ENCODE measurements around the gene TET3.

The TET3 gene

DNA sequence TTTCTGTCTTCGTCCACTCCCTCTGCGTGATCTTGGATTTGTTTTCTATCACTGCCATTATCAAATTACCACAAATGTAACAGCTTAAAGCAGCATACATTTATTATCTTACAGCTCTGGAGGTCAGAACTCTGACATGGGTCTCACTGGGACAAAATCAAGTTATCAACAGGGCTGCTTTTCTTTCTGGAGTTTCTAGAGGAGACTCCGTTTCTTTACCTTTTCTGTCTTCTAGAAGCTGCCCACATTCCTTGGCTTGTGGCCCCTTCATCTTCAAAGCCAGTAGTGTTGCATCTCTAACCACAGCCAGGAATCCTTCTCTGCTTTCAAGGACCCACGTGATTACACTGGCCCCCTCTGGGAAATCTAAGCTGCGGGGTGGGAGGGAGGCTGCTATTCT lies 21.9 kb upstream of the TET3 start:
- no peak overlapping the region for H3K4me3 ChIP-seq (ENCODE audit: severe bottlenecking)
- ATAC-seq (ENCODE audit: low read depth) (no peak), DNase-seq (ENCODE audit: low spot score) (no peak)
- no peaks in the 10 kb centered on the region for H3K4me1 ChIP-seq (ENCODE audit: insufficient read depth, poor library complexity, severe bottlenecking)
- no peak for TF ChIP-seq CTCF (IDR thresholded peaks at IDR 0.05; ENCODE audit: poor library complexity, severe bottlenecking)
- H3K27me3 ChIP-seq (ENCODE audit: insufficient read depth, poor library complexity, severe bottlenecking): no peaks in the 10 kb centered on the region
- H3K36me3 ChIP-seq (ENCODE audit: low read depth): peaks cover 16% of the 10 kb centered on the region
- no peaks in the 10 kb centered on the region for H3K9me3 ChIP-seq (ENCODE audit: severe bottlenecking)
- H3K27ac ChIP-seq (ENCODE audit: poor library complexity, severe bottlenecking): no peak overlapping the region

GRCh38 chr2:73963385-73964120 lies 21.2 kb upstream of the TET3 start:
- H3K36me3 ChIP-seq (ENCODE audit: low read depth): peaks cover 8% of the 10 kb centered on the region
- H3K9me3 ChIP-seq (ENCODE audit: severe bottlenecking): no peaks in the 10 kb centered on the region
- H3K4me1 ChIP-seq (ENCODE audit: insufficient read depth, poor library complexity, severe bottlenecking): no peaks in the 10 kb centered on the region
- no peak for ATAC-seq (ENCODE audit: low read depth)
- DNase-seq (ENCODE audit: low spot score): no peak
- no peak for TF ChIP-seq CTCF (IDR thresholded peaks at IDR 0.05; ENCODE audit: poor library complexity, severe bottlenecking)
- H3K4me3 ChIP-seq (ENCODE audit: severe bottlenecking): no peak overlapping the region
- H3K27ac ChIP-seq (ENCODE audit: poor library complexity, severe bottlenecking): no peak overlapping the region
- no peaks in the 10 kb centered on the region for H3K27me3 ChIP-seq (ENCODE audit: insufficient read depth, poor library complexity, severe bottlenecking)

GRCh38 chr2:73964223-73964622 lies 20.5 kb upstream of the TET3 start:
- H3K4me3 ChIP-seq (ENCODE audit: severe bottlenecking): no peak overlapping the region
- no peaks in the 10 kb centered on the region for H3K27me3 ChIP-seq (ENCODE audit: insufficient read depth, poor library complexity, severe bottlenecking)
- ATAC-seq (ENCODE audit: low read depth) (no peak), DNase-seq (ENCODE audit: low spot score) (no peak)
- H3K27ac ChIP-seq (ENCODE audit: poor library complexity, severe bottlenecking): no peak overlapping the region
- no peaks in the 10 kb centered on the region for H3K4me1 ChIP-seq (ENCODE audit: insufficient read depth, poor library complexity, severe bottlenecking)
- no peak for TF ChIP-seq CTCF (IDR thresholded peaks at IDR 0.05; ENCODE audit: poor library complexity, severe bottlenecking)
- H3K36me3 ChIP-seq (ENCODE audit: low read depth): peaks cover 2% of the 10 kb centered on the region
- no peaks in the 10 kb centered on the region for H3K9me3 ChIP-seq (ENCODE audit: severe bottlenecking)

- no peak overlapping the region for H3K4me3 ChIP-seq (ENCODE audit: severe bottlenecking)
- ATAC-seq (ENCODE audit: low read depth) (no peak), DNase-seq (ENCODE audit: low spot score) (no peak)
- no peak overlapping the region for H3K27ac ChIP-seq (ENCODE audit: poor library complexity, severe bottlenecking)
- no peaks in the 10 kb centered on the region for H3K9me3 ChIP-seq (ENCODE audit: severe bottlenecking)
- no peak for TF ChIP-seq CTCF (IDR thresholded peaks at IDR 0.05; ENCODE audit: poor library complexity, severe bottlenecking)
- H3K4me1 ChIP-seq (ENCODE audit: insufficient read depth, poor library complexity, severe bottlenecking): no peaks in the 10 kb centered on the region
- H3K27me3 ChIP-seq (ENCODE audit: insufficient read depth, poor library complexity, severe bottlenecking): no peaks in the 10 kb centered on the region
- H3K36me3 ChIP-seq (ENCODE audit: low read depth): no peaks in the 10 kb centered on the region; the same call in 1 of the 2 replicates
Observed at GRCh38 chr2:73965053-73965452, 19.7 kb upstream of the TET3 start.

GRCh38 chr2:73968357-73968937 lies 16.3 kb upstream of the TET3 start:
- TF ChIP-seq CTCF (IDR thresholded peaks at IDR 0.05; ENCODE audit: poor library complexity, severe bottlenecking): no peak
- Histone ChIP-seq H3K36me3 (ENCODE audit: low read depth) (no peaks in the 10 kb centered on the region), H3K27me3 (ENCODE audit: insufficient read depth, poor library complexity, severe bottlenecking) (no peaks in the 10 kb centered on the region), H3K27ac (ENCODE audit: poor library complexity, severe bottlenecking) (no peak overlapping the region), H3K4me3 (ENCODE audit: severe bottlenecking) (no peak overlapping the region), H3K9me3 (ENCODE audit: severe bottlenecking) (no peaks in the 10 kb centered on the region), H3K4me1 (ENCODE audit: insufficient read depth, poor library complexity, severe bottlenecking) (peaks cover 8% of the 10 kb centered on the region)
- ATAC-seq (ENCODE audit: low read depth) (no peak), DNase-seq (ENCODE audit: low spot score) (no peak)

Measured in RWPE2 (cell line).